Right lobe of liver (tissue), 6 donors: ENCODE data around the gene BHLHE40. TPM values are rescaled to one million over a fixed set of nuclear protein-coding genes. Genes with fewer than 3 reads are reported as not detected.

Source experiments
- ATAC-seq, 4 donors: fragments of 200-7000 bp; cut with Tn5 transposase; one replicate each; pipeline ENCODE4 v1.9.1; 2020; ENCODE audit warnings: mild to moderate bottlenecking in 4 of 4, moderate library complexity in 4 of 4
- DNase-seq, 3 donors: peaks; one replicate each; pipeline ENCODE4 v3.0.0-alpha.2; 2020
- H3K27ac ChIP-seq, 3 donors: fragments of 200-600 bp; one replicate each; pipeline ENCODE4 v1.8.0; 2022
- H3K27me3 ChIP-seq, 2 donors: fragments of 200-600 bp; one replicate each; pipeline ENCODE4 v1.8.0; 2022
- H3K36me3 ChIP-seq, 4 donors: fragments of 200-600 bp; sonication (generic) in 1 of 4; one replicate each; pipeline versions ENCODE4 v1.5.1 to v1.8.0; 2017 to 2022; ENCODE audit warnings: control low read depth in 1 of 4
- H3K4me1 ChIP-seq, 4 donors: fragments of 200-600 bp; sonication (generic) in 1 of 4; one replicate each; pipeline versions ENCODE4 v1.5.1 to v1.8.0; 2017 to 2022; ENCODE audit warnings: control low read depth in 1 of 4
- H3K4me3 ChIP-seq, 3 donors: fragments of 200-600 bp; one replicate each; pipeline ENCODE4 v1.8.0; 2022
- H3K9me3 ChIP-seq, 4 donors: fragments of 200-600 bp; sonication (generic) in 1 of 4; one replicate each; pipeline versions ENCODE4 v1.5.1 to v1.8.0; 2017 to 2022; ENCODE audit warnings: control low read depth in 1 of 4
- POLR2A ChIP-seq: fragments of 450-650 bp; IDR thresholded peaks from one replicate; pipeline ENCODE4 v1.6.1; 2017; ENCODE audit warnings: antibody characterized with exemption, mild to moderate bottlenecking
- WGBS: methylation state at CpG from one replicate; pipeline ENCODE4 v1.1.6; 2018; ENCODE audit warnings: low coverage, low lambda C conversion rate; ENCODE audit not compliant: insufficient coverage; ENCODE audit errors: missing lambda C conversion rate; 5-methylcytosine and 5-hydroxymethylcytosine counted together
- intact Hi-C, 2 donors: fragments of 100-400 bp; cut with DNase I; formaldehyde crosslinking; loops; one replicate each; pipeline versions ENCODE4 v1.11.2 to v1.14.1; 2022
- total RNA-seq, 6 experiments: library from RNA; depleted of rRNA in 2 of 6; stranded (reverse); fragments of >200 nt in 2 of 6; fragmentation: NEBNext Ultra II Directional in 3 of 6; extraction: Animal tissue kit (Norgen Biotek cat#: 25700) in 3 of 6; gene quantifications; one replicate each; pipeline versions ENCODE4 v1.1.0 to v1.2.4, GENCODE V29; 2016 to 2023
- TF ChIP-seq, protein P1 (sequence below), 4 donors: fragments of 200-600 bp in 3 of 4; fragments of 450-650 bp in 1 of 4; IDR thresholded peaks; one replicate each; pipeline versions ENCODE4 v1.5.1 to v1.8.0; 2016 to 2022; ENCODE audit warnings: antibody characterized with exemption in 4 of 4, mild to moderate bottlenecking in 2 of 4
- donor health status: DM: no; HTN: yes; CAD: no.
- donor health status: DM: no; HTN: no; CAD: no.
- donor health status: DM: no; HTN: no; CAD: no.
- donor health status: DM: no; HTN: yes; CAD: no.
- donor health status: DM: no; HTN: yes; CAD: no.

BHLHE40 gene
- total RNA-seq, 6 experiments from 2014 or later, result 19.0 to 170 (median 57.7) TPM

GRCh38 chr3:4990069-4990468, 10.8 kb downstream of the BHLHE40 start:
- no peak for DNase-seq
- intact Hi-C loops, result no loop called here
- Histone ChIP-seq H3K27me3 (no peaks in the 10 kb centered on the region), H3K27ac (no peak overlapping the region), H3K4me3 (no peak overlapping the region), H3K36me3 (no peaks in the 10 kb centered on the region), H3K9me3 (no peaks in the 10 kb centered on the region), H3K4me1 (peaks cover 0 to 16% (median 6%) of the 10 kb centered on the region in 4 donors)
- TF ChIP-seq POLR2A, result no peak
- TF ChIP-seq, protein P1, sequence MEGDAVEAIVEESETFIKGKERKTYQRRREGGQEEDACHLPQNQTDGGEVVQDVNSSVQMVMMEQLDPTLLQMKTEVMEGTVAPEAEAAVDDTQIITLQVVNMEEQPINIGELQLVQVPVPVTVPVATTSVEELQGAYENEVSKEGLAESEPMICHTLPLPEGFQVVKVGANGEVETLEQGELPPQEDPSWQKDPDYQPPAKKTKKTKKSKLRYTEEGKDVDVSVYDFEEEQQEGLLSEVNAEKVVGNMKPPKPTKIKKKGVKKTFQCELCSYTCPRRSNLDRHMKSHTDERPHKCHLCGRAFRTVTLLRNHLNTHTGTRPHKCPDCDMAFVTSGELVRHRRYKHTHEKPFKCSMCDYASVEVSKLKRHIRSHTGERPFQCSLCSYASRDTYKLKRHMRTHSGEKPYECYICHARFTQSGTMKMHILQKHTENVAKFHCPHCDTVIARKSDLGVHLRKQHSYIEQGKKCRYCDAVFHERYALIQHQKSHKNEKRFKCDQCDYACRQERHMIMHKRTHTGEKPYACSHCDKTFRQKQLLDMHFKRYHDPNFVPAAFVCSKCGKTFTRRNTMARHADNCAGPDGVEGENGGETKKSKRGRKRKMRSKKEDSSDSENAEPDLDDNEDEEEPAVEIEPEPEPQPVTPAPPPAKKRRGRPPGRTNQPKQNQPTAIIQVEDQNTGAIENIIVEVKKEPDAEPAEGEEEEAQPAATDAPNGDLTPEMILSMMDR (IDR thresholded peaks at IDR 0.05), result no peak
- ATAC-seq, result no peak
- 63% methylated on average over 3 of the region's 3 CpGs for WGBS

DNA sequence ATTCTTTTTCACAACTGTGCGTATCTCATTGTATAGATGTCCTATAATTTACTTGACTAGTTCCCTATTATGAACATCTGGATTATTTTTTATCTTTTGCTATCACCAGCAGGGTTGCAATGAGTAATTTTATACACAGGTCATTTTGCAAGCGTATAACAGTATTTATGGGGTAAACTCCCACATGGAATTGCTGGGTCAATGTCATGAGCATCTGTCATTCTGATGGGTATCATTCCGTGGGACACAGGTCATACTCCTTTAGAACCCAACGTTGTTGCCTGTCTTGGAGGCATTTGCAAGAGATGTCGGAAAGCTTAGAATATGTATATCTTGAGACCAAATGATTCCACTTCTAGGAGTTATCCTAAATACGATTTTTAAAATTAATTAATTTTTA, 12.9 kb downstream of the BHLHE40 start:
- Histone ChIP-seq H3K4me3 (no peak overlapping the region), H3K27ac (no peak overlapping the region), H3K4me1 (no peaks in the 10 kb centered on the region), H3K27me3 (no peaks in the 10 kb centered on the region), H3K9me3 (no peaks in the 10 kb centered on the region), H3K36me3 (no peaks in the 10 kb centered on the region)
- 90% methylated on average over 6 of the region's 6 CpGs for WGBS
- ATAC-seq (no peak), DNase-seq (no peak)
- intact Hi-C loops, result no loop called here
- TF ChIP-seq, protein P1 (IDR thresholded peaks at IDR 0.05), result no peak
- TF ChIP-seq POLR2A, result no peak

GRCh38 chr3:4993276-4994143, 14.3 kb downstream of the BHLHE40 start:
- TF ChIP-seq, protein P1 (IDR thresholded peaks at IDR 0.05), result no peak
- no peak for TF ChIP-seq POLR2A
- DNase-seq (peak in 1 of 3 donors; percentile 11), ATAC-seq (no peak)
- intact Hi-C loops, result no loop called here
- WGBS, result 86% methylated on average over 4 of the region's 4 CpGs
- H3K9me3 ChIP-seq, result no peaks in the 10 kb centered on the region
- no peaks in the 10 kb centered on the region for H3K4me1 ChIP-seq
- H3K36me3 ChIP-seq, result no peaks in the 10 kb centered on the region
- H3K27ac ChIP-seq, result no peak overlapping the region
- H3K4me3 ChIP-seq, result no peak overlapping the region
- no peaks in the 10 kb centered on the region for H3K27me3 ChIP-seq

DNA sequence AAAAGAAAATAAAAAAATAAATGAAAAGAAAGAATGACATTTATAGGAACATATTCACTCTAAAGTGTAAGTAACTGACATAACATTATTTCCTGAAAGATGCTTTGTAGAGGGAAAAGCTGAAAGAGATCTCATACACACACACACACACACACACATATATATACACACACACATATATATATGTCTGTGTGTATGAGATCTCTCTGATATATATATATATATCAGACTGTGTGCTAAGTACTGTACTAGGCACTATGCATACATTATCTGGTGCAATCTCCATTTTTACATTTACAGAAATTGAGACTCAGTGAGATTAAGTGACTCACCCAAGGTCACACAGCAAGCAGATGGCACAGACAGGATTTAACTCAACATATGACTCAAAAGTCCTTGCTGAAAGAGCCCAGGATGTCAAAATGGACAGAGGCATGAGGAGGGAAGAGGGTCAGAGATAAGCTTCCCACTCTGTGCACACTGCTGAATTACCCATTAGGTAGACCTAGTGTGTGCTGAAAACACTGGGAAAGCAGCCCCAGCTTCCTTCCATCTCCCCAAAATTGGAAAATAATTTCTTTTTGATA, 15.0 kb downstream of the BHLHE40 start:
- peak in 1 of 3 donors; percentile 11 for DNase-seq
- intact Hi-C loops, result no loop called here
- Histone ChIP-seq H3K27ac (no peak overlapping the region), H3K9me3 (no peaks in the 10 kb centered on the region), H3K27me3 (no peaks in the 10 kb centered on the region), H3K36me3 (no peaks in the 10 kb centered on the region), H3K4me3 (no peak overlapping the region), H3K4me1 (no peaks in the 10 kb centered on the region)
- no peak for TF ChIP-seq POLR2A
- TF ChIP-seq, protein P1 (IDR thresholded peaks at IDR 0.05), result no peak
- no peak for ATAC-seq
